GM21447 (cell line): ENCODE measurements around the gene POM121C.
"Not testable (repeated sequence)": the region's sequence is repeated elsewhere in the genome, so short reads cannot be mapped to it uniquely, and the experiment has no call there.

Experiments
- ATAC-seq: cut with Tn5 transposase; IDR thresholded peaks from one replicate; pipeline ENCODE4 v1.9.1; 2021; ENCODE audit not compliant: unreplicated experiment

Gene POM121C

DNA sequence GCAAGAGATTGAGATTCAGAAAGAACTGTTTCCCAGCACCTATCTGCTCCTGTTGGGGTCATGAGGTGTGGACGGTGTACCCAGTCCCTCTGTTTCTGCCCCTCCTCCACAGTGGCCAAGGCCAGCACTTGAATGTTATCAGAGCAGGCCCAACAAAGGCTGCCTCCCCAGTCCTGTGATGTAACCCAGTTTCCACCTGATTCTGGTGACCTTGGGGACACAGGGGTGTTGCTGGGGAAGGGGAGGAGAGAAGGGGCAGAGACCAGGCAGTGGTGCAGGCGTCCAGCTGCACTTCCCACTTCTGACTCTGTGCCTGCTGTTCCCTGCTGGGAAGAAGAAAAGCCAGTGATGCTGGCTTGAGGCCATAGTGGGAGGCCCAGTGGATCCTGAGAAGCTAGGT lies 88.2 kb downstream of the POM121C start:
- not testable (repeated sequence) for ATAC-seq

DNA sequence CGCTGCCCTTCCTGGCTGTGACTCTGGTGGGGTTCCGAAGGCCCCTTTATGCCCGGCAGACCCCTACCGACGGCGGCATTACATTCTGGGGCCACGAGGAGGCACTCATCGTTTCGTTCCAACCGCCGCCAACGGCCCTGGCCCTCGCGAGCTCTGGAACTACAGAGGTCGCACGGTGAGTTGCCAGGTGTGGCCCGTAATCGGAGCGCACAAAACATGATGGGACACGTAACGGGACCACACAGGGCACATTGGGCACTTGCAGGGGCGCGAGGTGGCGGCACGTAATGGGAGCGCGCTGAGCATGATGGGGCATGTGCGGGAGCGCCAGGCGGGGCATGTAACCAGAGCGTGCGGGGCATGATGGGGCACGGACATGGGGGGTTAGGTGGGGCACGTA lies 90.8 kb downstream of the POM121C start, which contains the start of gene TRIM73:
Gene TRIM73, plus strand, starts transcription at position 301 of the 400 bp plus-strand sequence. CDS start 3,305 bp downstream, outside the sequence.
- not testable (repeated sequence) for ATAC-seq

DNA sequence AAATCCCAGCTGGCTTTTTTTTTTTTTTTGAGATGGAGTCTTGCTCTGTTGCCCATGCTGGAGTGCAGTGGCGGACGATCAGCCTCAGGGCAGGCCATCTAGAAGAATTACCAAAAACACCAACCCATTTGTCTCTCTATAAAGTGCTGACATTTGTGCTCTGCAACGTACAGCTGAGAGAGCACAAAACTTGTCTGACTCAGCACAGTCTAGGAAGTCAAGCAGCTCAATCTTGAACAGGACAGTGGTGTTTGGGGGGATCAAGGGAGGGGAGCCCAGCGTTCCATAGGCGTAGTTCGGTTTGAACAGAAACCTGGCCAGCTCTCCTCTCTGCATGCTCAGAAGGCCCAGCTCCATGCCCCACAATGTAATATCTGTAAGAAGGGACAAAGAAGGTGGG lies 92.9 kb downstream of the POM121C start:
- not testable (repeated sequence) for ATAC-seq

DNA sequence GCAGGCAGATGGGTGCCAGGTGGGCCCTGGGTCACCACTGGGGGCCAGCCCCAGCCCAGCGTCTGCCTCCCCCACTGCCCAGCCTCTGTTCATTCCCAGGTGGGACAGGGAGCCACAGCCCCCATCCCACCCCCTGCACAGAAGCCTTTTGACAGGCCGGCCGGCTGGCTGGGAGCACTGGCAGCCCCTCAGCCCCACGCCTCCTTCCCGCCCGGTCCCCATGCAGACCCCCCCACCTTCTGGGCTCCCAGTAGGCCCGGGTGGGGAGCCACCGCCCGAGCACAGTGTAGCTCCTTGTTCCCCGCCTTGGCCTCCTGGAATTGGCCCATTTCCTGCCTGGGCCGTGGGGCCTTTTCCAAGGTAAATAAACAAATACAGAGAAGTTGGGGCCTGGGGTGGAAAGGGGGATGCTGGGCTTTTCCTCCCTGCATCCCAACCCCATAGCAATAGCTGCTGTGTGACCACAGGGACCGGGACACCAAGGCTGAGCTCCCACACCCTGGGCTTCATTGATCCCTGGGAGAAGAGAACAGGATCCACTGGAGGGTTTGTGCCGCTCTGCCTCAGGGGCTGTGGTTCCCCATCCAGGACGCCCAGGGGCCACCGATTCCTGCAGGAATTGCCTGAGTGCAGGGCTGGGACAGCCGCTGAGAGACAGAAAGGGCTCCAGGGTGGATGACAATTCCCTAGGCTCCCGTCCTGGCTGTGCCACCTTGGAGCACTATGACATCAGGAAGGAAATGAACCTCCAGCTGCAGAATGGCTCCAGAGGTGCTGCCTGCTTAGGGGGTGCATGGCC lies 111.4 kb downstream of the POM121C start:
- ATAC-seq = not testable (repeated sequence)

DNA sequence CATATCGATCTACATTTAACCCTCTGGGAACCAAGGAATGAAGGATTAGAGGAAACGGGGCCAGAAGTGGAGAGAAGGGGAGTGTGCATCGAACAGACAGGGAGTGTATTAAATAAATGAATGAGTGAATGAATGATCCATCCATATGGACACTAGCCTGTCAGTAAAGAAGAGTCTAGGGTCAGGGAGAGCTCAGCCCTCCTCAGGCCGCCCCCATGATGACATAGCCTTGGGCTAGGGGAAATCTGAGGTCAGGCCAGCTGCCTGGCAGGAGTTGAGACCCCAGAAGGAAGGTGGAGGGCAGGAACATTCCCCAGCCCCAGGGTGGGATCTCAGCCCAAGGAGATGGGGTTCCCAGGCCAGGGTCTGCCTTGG lies 112.0 kb downstream of the POM121C start:
- not testable (repeated sequence) for ATAC-seq

DNA sequence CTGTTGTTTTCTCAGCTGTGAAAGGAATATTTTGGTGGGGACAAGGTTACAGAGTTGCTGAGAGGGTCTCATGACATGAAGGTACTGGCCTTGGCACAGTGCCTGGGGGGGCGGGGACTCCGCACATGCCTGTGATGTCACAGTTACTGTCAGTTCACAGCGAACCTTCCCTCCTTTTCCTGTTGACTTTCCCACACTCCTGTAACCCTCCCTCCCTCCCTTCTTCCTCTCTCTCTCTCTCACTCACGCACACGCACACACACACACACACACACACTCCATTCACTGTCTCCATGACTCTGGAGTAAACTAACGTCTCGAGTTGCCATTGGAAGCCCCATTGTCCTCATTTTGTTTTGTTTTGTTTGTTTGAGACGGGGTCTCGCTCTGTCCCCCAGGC lies 118.8 kb downstream of the POM121C start:
- not testable (repeated sequence) for ATAC-seq
